Lung (tissue), 12 donors: ENCODE data around the gene MAD2L2. TPM values are rescaled to one million over a fixed set of nuclear protein-coding genes. Genes with fewer than 3 reads are reported as not detected.

Source experiments
- ATAC-seq: fragments of 200-7000 bp; cut with Tn5 transposase; one replicate; pipeline ENCODE4 v1.9.1; 2020; ENCODE audit warnings: moderate number of reproducible peaks; ENCODE audit not compliant: insufficient read depth, low FRiP score
- DNase-seq, 3 donors: peaks; one replicate each; pipeline ENCODE4 v3.0.0-alpha.2; 2013 to 2017
- H3K27ac ChIP-seq, 2 donors: one replicate each; pipeline ENCODE4 v1.5.1; 2013; ENCODE audit warnings: mild to moderate bottlenecking in 2 of 2, moderate library complexity in 2 of 2, control low read depth in 1 of 2, inconsistent platforms in 1 of 2, low read depth in 1 of 2, low read length in 1 of 2
- H3K27me3 ChIP-seq, 3 donors: one replicate each; pipeline ENCODE4 v1.5.1; 2013; ENCODE audit warnings: low read length in 2 of 3; ENCODE audit not compliant: control insufficient read depth in 3 of 3, insufficient read depth in 3 of 3
- H3K36me3 ChIP-seq, 4 donors: one replicate each; pipeline ENCODE4 v1.5.1; 2013; ENCODE audit warnings: low read length in 4 of 4, mild to moderate bottlenecking in 1 of 4, moderate library complexity in 1 of 4; ENCODE audit not compliant: control insufficient read depth in 4 of 4, insufficient read depth in 4 of 4
- H3K4me1 ChIP-seq, 5 donors: one replicate each; pipeline ENCODE4 v1.5.1; 2013; ENCODE audit warnings: low read length in 5 of 5, mild to moderate bottlenecking in 2 of 5, moderate library complexity in 1 of 5; ENCODE audit not compliant: control insufficient read depth in 5 of 5, insufficient read depth in 5 of 5
- H3K4me3 ChIP-seq: one replicate; pipeline ENCODE4 v1.5.1; 2013; ENCODE audit warnings: mild to moderate bottlenecking, control low read depth, moderate library complexity
- H3K9ac ChIP-seq, 2 donors: one replicate each; pipeline ENCODE4 v1.5.1; 2013; ENCODE audit warnings: low read length in 2 of 2, control low read depth in 1 of 2; ENCODE audit not compliant: insufficient read depth in 1 of 2
- H3K9me3 ChIP-seq, 4 donors: one replicate each; pipeline ENCODE4 v1.5.1; 2013; ENCODE audit warnings: low read length in 3 of 4, mild to moderate bottlenecking in 1 of 4, moderate library complexity in 1 of 4; ENCODE audit not compliant: control insufficient read depth in 4 of 4, insufficient read depth in 3 of 4
- WGBS, 2 donors: extraction: QIAGEN DNeasy Blood & Tissue Kit; methylation state at CpG; one replicate each; pipeline ENCODE4 v1.1.7; 2013; 5-methylcytosine and 5-hydroxymethylcytosine counted together
- polyA plus RNA-seq, 2 donors: library from polyadenylated mRNA; stranded (reverse); fragments of 200-250 nt; gene quantifications; one replicate each; pipeline ENCODE4 v1.2.1, GENCODE V29; 2013
- total RNA-seq, 2 donors: library from RNA; depleted of rRNA in 1 of 2; stranded (reverse); fragments of >200 nt in 1 of 2; gene quantifications; one replicate each; pipeline ENCODE4 v1.2.1, GENCODE V29; 2014 to 2021
- TF ChIP-seq, protein P1 (sequence below): IDR thresholded peaks from 2 replicates; pipeline ENCODE4 v1.5.1; 2012; ENCODE audit warnings: mild to moderate bottlenecking; ENCODE audit errors: control extremely low read depth, extremely low read depth
- donor health status: control.
- donor health status: control.
- donor health status: Bipolar disorder and iron deficiency.
- donor health status: healthy.
- donor health status: DM: yes; HTN: yes; CAD: no.

Gene MAD2L2
- total and polyA plus RNA-seq, 4 donors, result 23.4 to 61.9 (median 30.5) TPM

DNA sequence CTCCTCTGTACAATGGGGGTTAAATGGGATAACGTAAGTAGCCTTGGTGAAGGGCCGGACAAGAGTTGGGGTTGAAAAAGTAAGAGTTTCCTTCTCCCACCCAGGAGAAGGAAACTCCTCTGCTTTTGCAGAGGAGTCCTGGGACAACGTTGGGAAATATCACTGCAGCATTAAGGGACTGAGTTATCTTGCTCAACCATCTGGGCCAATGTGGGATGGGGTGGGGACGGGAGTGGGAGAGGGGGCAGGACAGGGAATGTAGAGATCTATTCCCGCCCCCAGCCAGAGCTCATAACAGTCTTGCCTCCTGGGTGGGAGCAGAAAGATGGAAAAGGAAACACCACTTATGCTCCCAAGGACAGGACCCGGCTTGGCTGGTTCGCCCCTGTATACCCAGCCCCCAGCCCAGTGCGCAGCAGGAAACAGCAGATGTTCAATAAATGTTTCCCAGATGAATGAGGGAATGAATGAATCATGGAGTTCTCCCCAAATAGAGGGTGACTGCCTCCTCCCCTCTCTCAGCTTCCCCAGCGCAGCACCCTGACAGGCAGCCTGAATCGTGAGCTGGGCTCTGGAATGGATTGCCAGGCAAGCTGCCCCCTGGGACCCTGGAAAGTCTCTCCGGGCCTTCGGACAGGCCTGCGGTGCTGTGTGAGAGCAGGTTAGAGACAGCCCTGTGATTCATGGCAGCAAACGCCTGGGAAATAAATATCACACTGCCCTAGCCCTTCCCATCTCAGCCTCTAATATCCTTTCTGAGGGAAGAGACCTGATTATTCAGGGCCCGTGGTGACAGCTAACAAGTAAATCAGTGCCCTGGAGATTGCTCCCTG, 51.5 kb downstream of the MAD2L2 start:
- no peaks in the 10 kb centered on the region for H3K4me1 ChIP-seq
- H3K9me3 ChIP-seq, result peaks cover 0 to 8% (median 0%) of the 10 kb centered on the region in 4 donors
- TF ChIP-seq, protein P1, sequence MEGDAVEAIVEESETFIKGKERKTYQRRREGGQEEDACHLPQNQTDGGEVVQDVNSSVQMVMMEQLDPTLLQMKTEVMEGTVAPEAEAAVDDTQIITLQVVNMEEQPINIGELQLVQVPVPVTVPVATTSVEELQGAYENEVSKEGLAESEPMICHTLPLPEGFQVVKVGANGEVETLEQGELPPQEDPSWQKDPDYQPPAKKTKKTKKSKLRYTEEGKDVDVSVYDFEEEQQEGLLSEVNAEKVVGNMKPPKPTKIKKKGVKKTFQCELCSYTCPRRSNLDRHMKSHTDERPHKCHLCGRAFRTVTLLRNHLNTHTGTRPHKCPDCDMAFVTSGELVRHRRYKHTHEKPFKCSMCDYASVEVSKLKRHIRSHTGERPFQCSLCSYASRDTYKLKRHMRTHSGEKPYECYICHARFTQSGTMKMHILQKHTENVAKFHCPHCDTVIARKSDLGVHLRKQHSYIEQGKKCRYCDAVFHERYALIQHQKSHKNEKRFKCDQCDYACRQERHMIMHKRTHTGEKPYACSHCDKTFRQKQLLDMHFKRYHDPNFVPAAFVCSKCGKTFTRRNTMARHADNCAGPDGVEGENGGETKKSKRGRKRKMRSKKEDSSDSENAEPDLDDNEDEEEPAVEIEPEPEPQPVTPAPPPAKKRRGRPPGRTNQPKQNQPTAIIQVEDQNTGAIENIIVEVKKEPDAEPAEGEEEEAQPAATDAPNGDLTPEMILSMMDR, result no peak
- H3K27ac ChIP-seq, result no peak overlapping the region
- H3K4me3 ChIP-seq, result no peak overlapping the region
- H3K9ac ChIP-seq, result no peak overlapping the region
- WGBS, 2 donors, result 56 to 59% methylated on average over 15 of the region's 15 CpGs
- no peaks in the 10 kb centered on the region for H3K36me3 ChIP-seq
- no peaks in the 10 kb centered on the region for H3K27me3 ChIP-seq
- ATAC-seq, result no peak
- no peak for DNase-seq

- Histone ChIP-seq H3K4me1 (no peaks in the 10 kb centered on the region), H3K36me3 (no peaks in the 10 kb centered on the region), H3K9me3 (peaks cover 0 to 3% (median 0%) of the 10 kb centered on the region in 4 donors), H3K27ac (no peak overlapping the region), H3K27me3 (no peaks in the 10 kb centered on the region), H3K4me3 (no peak overlapping the region), H3K9ac (no peak overlapping the region)
- no peak for ATAC-seq
- no peak for DNase-seq
- TF ChIP-seq, protein P1, result no peak
- 92 to 96% methylated on average over 7 of the region's 7 CpGs for WGBS, 2 donors
Measured at GRCh38 chr1:11628767-11629166, 52.2 kb downstream of the MAD2L2 start.

DNA sequence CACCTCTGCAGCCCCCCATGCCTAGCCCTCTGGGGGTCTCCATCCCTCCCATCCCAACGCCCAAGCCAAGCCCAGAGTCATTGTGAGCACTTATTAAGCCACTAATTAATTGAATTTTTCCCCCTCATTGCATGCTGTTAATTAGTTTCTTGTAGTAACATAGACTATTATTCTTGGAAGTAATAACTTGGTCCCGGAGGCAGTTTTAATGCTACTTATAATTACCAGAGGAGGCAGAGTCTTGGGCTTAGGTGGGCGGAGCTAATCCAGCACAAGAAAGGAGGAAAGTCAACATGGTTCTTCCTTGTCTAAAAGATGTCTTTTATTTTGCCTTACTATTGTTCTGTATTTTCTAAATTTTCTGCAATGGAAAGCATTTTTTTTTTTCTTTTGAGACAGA, 54.4 kb downstream of the MAD2L2 start:
- TF ChIP-seq, protein P1, result no peak
- ATAC-seq, result no peak

More for the DNA sequence above, 54.4 kb downstream of the MAD2L2 start:
- 76 to 78% methylated on average over 3 of the region's 3 CpGs for WGBS, 2 donors
- H3K4me1 ChIP-seq, result no peaks in the 10 kb centered on the region
- H3K9me3 ChIP-seq, result peaks cover 0 to 3% (median 0%) of the 10 kb centered on the region in 4 donors
- no peaks in the 10 kb centered on the region for H3K27me3 ChIP-seq
- no peaks in the 10 kb centered on the region for H3K36me3 ChIP-seq
- H3K27ac ChIP-seq, result no peak overlapping the region
- H3K9ac ChIP-seq, result no peak overlapping the region
- H3K4me3 ChIP-seq, result no peak overlapping the region
- no peak for DNase-seq

Other genes with a start within 250 kb of the MAD2L2 start
- gene DISP3, start 202.0 kb downstream of the MAD2L2 start, total RNA-seq, result under 1 TPM in 1 of 2 donors, not detected in 1; 0.18 TPM
- gene DISP3, start 202.0 kb downstream of the MAD2L2 start, polyA plus RNA-seq, result under 1 TPM; 0.04 to 0.07 TPM
- gene FBXO2, start 26.7 kb downstream of the MAD2L2 start, total RNA-seq, result 10 to 100 TPM in 1 of 2 donors, under 1 TPM in 1; 0.20 to 10.7 TPM
- gene FBXO2, start 26.7 kb downstream of the MAD2L2 start, polyA plus RNA-seq, result 10 to 100 TPM in 1 of 2 donors, 1 to 10 TPM in 1; 9.5 to 12.5 TPM
- 10 to 100 TPM; 14.0 to 14.4 TPM for gene FBXO44, start 26.3 kb downstream of the MAD2L2 start, total RNA-seq
- gene FBXO44, start 26.3 kb downstream of the MAD2L2 start, polyA plus RNA-seq, result 10 to 100 TPM; 10.6 to 19.6 TPM
- 10 to 100 TPM in 1 of 2 donors, 1 to 10 TPM in 1; 8.7 to 14.7 TPM for gene FBXO6, start 16.9 kb downstream of the MAD2L2 start, total RNA-seq
- 10 to 100 TPM; 18.3 to 32.0 TPM for gene FBXO6, start 16.9 kb downstream of the MAD2L2 start, polyA plus RNA-seq
- gene DRAXIN, start 10.6 kb upstream of the MAD2L2 start, total RNA-seq, result under 1 TPM; 0.06 to 0.31 TPM
- under 1 TPM; 0.04 to 0.22 TPM for gene DRAXIN, start 10.6 kb upstream of the MAD2L2 start, polyA plus RNA-seq
- 10 to 100 TPM; 37.0 to 93.9 TPM for gene AGTRAP, start 55.0 kb upstream of the MAD2L2 start, total RNA-seq
- gene AGTRAP, start 55.0 kb upstream of the MAD2L2 start, polyA plus RNA-seq, result 100 to 1,000 TPM in 1 of 2 donors, 10 to 100 TPM in 1; 72.7 to 266 TPM
- gene C1orf167, start 81.0 kb upstream of the MAD2L2 start, total RNA-seq, result 1 to 10 TPM in 1 of 2 donors, under 1 TPM in 1; 0.91 to 7.2 TPM
- 10 to 100 TPM; 11.0 to 11.3 TPM for gene C1orf167, start 81.0 kb upstream of the MAD2L2 start, polyA plus RNA-seq
- 10 to 100 TPM; 34.0 to 61.4 TPM for gene MTHFR, start 124.8 kb upstream of the MAD2L2 start, total RNA-seq
- 10 to 100 TPM; 20.6 to 26.1 TPM for gene MTHFR, start 124.8 kb upstream of the MAD2L2 start, polyA plus RNA-seq
- gene CLCN6, start 125.0 kb upstream of the MAD2L2 start, total RNA-seq, result 10 to 100 TPM; 16.7 to 35.7 TPM
- gene CLCN6, start 125.0 kb upstream of the MAD2L2 start, polyA plus RNA-seq, result 10 to 100 TPM; 17.9 to 18.2 TPM
- 10 to 100 TPM in 1 of 2 donors, not detected in 1; 19.8 TPM for gene NPPA, start 166.6 kb upstream of the MAD2L2 start, total RNA-seq
- 1 to 10 TPM in 1 of 2 donors, under 1 TPM in 1; 0.81 to 6.7 TPM for gene NPPA, start 166.6 kb upstream of the MAD2L2 start, polyA plus RNA-seq
- gene NPPB, start 177.8 kb upstream of the MAD2L2 start, total RNA-seq, result 1 to 10 TPM in 1 of 2 donors, not detected in 1; 3.6 TPM
- gene NPPB, start 177.8 kb upstream of the MAD2L2 start, polyA plus RNA-seq, result 1 to 10 TPM in 1 of 2 donors, under 1 TPM in 1; 0.45 to 1.1 TPM
- gene KIAA2013, start 245.3 kb upstream of the MAD2L2 start, total RNA-seq, result 10 to 100 TPM; 28.1 to 54.5 TPM
- gene KIAA2013, start 245.3 kb upstream of the MAD2L2 start, polyA plus RNA-seq, result 10 to 100 TPM; 34.0 to 48.3 TPM